SKM-1 treated with dmso at 0.1 percent for 144 hours (cell line): ENCODE data around the gene ATP2A1.
"Not testable (repeated sequence)": the region's sequence is repeated elsewhere in the genome, so short reads cannot be mapped to it uniquely, and the experiment has no call there.

Experiments used
- DNase-seq: peaks from one replicate; lab custom pipeline; 2025; ENCODE audit not compliant: unreplicated experiment; lab: John Stamatoyannopoulos, UW

Gene ATP2A1

GRCh38 chr16:28858421-28858820 is 19.9 kb upstream of the ATP2A1 start:
- DNase-seq, result no peak

- no peak for DNase-seq
Observed at GRCh38 chr16:28859326-28859725, 19.0 kb upstream of the ATP2A1 start.

- no peak for DNase-seq
Observed at GRCh38 chr16:28863929-28864793, 14.1 kb upstream of the ATP2A1 start.

GRCh38 chr16:28865001-28865688 is 13.1 kb upstream of the ATP2A1 start:
- no peak for DNase-seq

GRCh38 chr16:28865722-28866453 is 12.4 kb upstream of the ATP2A1 start:
- DNase-seq, result no peak

GRCh38 chr16:28866454-28866804 is 11.9 kb upstream of the ATP2A1 start:
- no peak for DNase-seq

GRCh38 chr16:28867241-28867640 is 11.0 kb upstream of the ATP2A1 start:
- DNase-seq, result no peak

GRCh38 chr16:28867646-28868045 is 10.6 kb upstream of the ATP2A1 start:
- not testable (repeated sequence) for DNase-seq

- DNase-seq, result no peak
Observed at GRCh38 chr16:28869201-28869600, 9.1 kb upstream of the ATP2A1 start.

- DNase-seq, result no peak
Observed at GRCh38 chr16:28872952-28873351, 5.3 kb upstream of the ATP2A1 start.

- DNase-seq, result peak; percentile 15
Observed at GRCh38 chr16:28873543-28874201, 4.6 kb upstream of the ATP2A1 start.

GRCh38 chr16:28874406-28874805 is 3.9 kb upstream of the ATP2A1 start:
- no peak for DNase-seq

- no peak for DNase-seq
Observed at GRCh38 chr16:28875134-28876018, 2.9 kb upstream of the ATP2A1 start.

GRCh38 chr16:28876019-28876659 is 2.1 kb upstream of the ATP2A1 start:
- no peak for DNase-seq

GRCh38 chr16:28876973-28877654 is 1.2 kb upstream of the ATP2A1 start:
- DNase-seq, result no peak

- DNase-seq, result no peak
Observed at GRCh38 chr16:28877655-28878000, 660 bp upstream of the ATP2A1 start.

- no peak for DNase-seq
Observed at GRCh38 chr16:28879261-28879840, 1.1 kb downstream of the ATP2A1 start.

GRCh38 chr16:28879841-28880588 is 1.7 kb downstream of the ATP2A1 start:
- DNase-seq, result peak; percentile 84
